ENCODE results near the gene SELPLG. TPM values are rescaled to one million over a fixed set of nuclear protein-coding genes. Genes with fewer than 3 reads are reported as not detected.

SELPLG gene
- total and polyA plus RNA-seq, 4 donors: 2.1 to 9.6 (median 4.8) TPM

GRCh38 chr12:108629824-108630476 lies 3.7 kb downstream of the SELPLG start:
- no peak overlapping the region for H3K9ac ChIP-seq (ENCODE audit: low read depth in 1 of 2, low read length in 2 of 2)
- peak; percentile 52 for DNase-seq (ENCODE audit: low spot score)
- WGBS: 79% methylated on average over 17 of the region's 17 CpGs
- no peaks in the 10 kb centered on the region for H3K27me3 ChIP-seq (ENCODE audit: control insufficient read depth in 4 of 4, insufficient read depth in 4 of 4, low read length in 3 of 4)
- no peak overlapping the region for H3K4me3 ChIP-seq (ENCODE audit: low read depth in 1 of 3, low read length in 3 of 3)
- H3K27ac ChIP-seq (ENCODE audit: low read depth in 1 of 2, low read length in 2 of 2): peak overlapping the region in 1 of 2 donors; percentile 22
- peaks cover 0 to 2% (median 0%) of the 10 kb centered on the region in 4 donors for H3K4me1 ChIP-seq (ENCODE audit: control insufficient read depth in 4 of 4, insufficient read depth in 4 of 4, low read length in 3 of 4)
- no peak for TF ChIP-seq MAX (IDR thresholded peaks at IDR 0.05)
- TF ChIP-seq RAD21 (IDR thresholded peaks at IDR 0.05): no peak
- no peak for TF ChIP-seq EGR1 (IDR thresholded peaks at IDR 0.05; ENCODE audit: low read depth in 2 of 2)
- no peak for TF ChIP-seq NR2F2 (IDR thresholded peaks at IDR 0.05)
- no peak for TF ChIP-seq TAF1 (conservative IDR thresholded peaks at IDR 0.05)
- no peak for TF ChIP-seq HNF4A (conservative IDR thresholded peaks at IDR 0.05)
- TF ChIP-seq SP1 (IDR thresholded peaks at IDR 0.05): no peak
- TF ChIP-seq ZBTB33 (IDR thresholded peaks at IDR 0.05): no peak
- no peak for TF ChIP-seq CTCF (IDR thresholded peaks at IDR 0.05; ENCODE audit: low read depth, low read length, missing input control)
- TF ChIP-seq FOXA2 (IDR thresholded peaks at IDR 0.05): no peak
- no peak for TF ChIP-seq ATF3 (IDR thresholded peaks at IDR 0.05)
- no peak for TF ChIP-seq GABPA (IDR thresholded peaks at IDR 0.05 in 1 of 2, conservative IDR thresholded peaks at IDR 0.05 in 1 of 2)
- TF ChIP-seq FOXA1 (IDR thresholded peaks at IDR 0.05): no peak
- TF ChIP-seq RXRA (IDR thresholded peaks at IDR 0.05): no peak
- no peak for TF ChIP-seq REST (IDR thresholded peaks at IDR 0.05)
- TF ChIP-seq JUND (IDR thresholded peaks at IDR 0.05): no peak
- no peak for TF ChIP-seq HNF4G (IDR thresholded peaks at IDR 0.05)
- TF ChIP-seq YY1 (IDR thresholded peaks at IDR 0.05): no peak
- H3K36me3 ChIP-seq (ENCODE audit: control insufficient read depth in 4 of 4, insufficient read depth in 3 of 4, low read depth in 1 of 4, low read length in 3 of 4): no peaks in the 10 kb centered on the region
- H3K9me3 ChIP-seq (ENCODE audit: control insufficient read depth in 4 of 4, low read length in 3 of 4): no peaks in the 10 kb centered on the region

Data from liver (tissue), 9 donors.